Measurements from ENCODE around the gene CST9. TPM values are rescaled to one million over a fixed set of nuclear protein-coding genes. Genes with fewer than 3 reads are reported as not detected.
A peak's percentile ranks its signal among the peaks of the same experiment; 100 is the strongest.

CST9 gene
- total and polyA plus RNA-seq, 2 of the 13 experiments (the other 11 are each of a cell fraction or from before 2014, with no cell fraction given): 0.07 TPM; not detected in 1

DNA sequence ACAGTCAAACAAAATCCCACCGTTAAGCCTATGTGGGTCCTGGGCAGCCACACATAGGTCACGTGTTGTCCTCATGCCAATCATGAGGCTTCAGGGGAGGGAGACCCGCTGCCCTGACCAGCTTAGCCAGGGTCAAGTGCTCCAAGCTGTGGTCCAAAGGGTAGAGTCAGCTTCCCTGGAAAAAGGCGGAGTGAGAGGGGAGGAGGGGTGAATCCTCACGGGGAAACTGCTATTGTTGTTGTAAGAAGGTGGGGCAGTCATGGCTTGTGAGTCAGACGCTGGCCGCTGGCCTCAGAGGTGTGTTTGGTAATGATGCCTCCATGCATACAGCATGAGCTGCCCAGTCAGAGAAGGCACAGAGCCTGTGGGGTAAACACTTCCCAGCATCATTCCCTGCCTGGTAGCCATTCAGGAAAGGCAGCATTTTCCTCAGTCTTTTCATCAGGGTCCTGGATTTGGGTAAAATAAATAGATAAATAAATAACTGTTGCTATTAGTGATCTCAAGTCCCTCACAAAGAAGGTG is 23.4 kb upstream of the CST9 start (continued):
- TF ChIP-seq, protein P1, sequence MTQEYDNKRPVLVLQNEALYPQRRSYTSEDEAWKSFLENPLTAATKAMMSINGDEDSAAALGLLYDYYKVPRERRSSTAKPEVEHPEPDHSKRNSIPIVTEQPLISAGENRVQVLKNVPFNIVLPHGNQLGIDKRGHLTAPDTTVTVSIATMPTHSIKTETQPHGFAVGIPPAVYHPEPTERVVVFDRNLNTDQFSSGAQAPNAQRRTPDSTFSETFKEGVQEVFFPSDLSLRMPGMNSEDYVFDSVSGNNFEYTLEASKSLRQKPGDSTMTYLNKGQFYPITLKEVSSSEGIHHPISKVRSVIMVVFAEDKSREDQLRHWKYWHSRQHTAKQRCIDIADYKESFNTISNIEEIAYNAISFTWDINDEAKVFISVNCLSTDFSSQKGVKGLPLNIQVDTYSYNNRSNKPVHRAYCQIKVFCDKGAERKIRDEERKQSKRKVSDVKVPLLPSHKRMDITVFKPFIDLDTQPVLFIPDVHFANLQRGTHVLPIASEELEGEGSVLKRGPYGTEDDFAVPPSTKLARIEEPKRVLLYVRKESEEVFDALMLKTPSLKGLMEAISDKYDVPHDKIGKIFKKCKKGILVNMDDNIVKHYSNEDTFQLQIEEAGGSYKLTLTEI (CRISPR knock-in tag; conservative IDR thresholded peaks at IDR 0.05): no peak
- TF ChIP-seq DR1 (CRISPR knock-in tag; IDR thresholded peaks at IDR 0.05) (peak; percentile 10; the same call in 1 of the 2 replicates), ZBTB14 (CRISPR knock-in tag; IDR thresholded peaks at IDR 0.05) (no peak), CBX2 (IDR thresholded peaks at IDR 0.05; ENCODE audit: low read depth, low read length) (no peak), CBX2 (CRISPR knock-in tag; IDR thresholded peaks at IDR 0.05; ENCODE audit: low read depth) (no peak), ZNF703 (CRISPR knock-in tag; IDR thresholded peaks at IDR 0.05; ENCODE audit: borderline replicate concordance) (no peak), PRPF4 (IDR thresholded peaks at IDR 0.05; ENCODE audit: low read depth, low read length, poor library complexity, severe bottlenecking) (no peak), PCBP2 (optimal IDR thresholded peaks at IDR 0.05; ENCODE audit: low read depth, low read length, poor library complexity, severe bottlenecking) (no peak), KIAA2018 (CRISPR knock-in tag; IDR thresholded peaks at IDR 0.05; ENCODE audit: borderline replicate concordance) (no peak), GPN1 (CRISPR knock-in tag; IDR thresholded peaks at IDR 0.05; ENCODE audit: borderline replicate concordance) (no peak), RFX5 (IDR thresholded peaks at IDR 0.05; ENCODE audit: low read depth, low read length) (0 out of 2 replicates have a peak, but pooled peaks have one; percentile 17)
- TF ChIP-seq, protein P2, sequence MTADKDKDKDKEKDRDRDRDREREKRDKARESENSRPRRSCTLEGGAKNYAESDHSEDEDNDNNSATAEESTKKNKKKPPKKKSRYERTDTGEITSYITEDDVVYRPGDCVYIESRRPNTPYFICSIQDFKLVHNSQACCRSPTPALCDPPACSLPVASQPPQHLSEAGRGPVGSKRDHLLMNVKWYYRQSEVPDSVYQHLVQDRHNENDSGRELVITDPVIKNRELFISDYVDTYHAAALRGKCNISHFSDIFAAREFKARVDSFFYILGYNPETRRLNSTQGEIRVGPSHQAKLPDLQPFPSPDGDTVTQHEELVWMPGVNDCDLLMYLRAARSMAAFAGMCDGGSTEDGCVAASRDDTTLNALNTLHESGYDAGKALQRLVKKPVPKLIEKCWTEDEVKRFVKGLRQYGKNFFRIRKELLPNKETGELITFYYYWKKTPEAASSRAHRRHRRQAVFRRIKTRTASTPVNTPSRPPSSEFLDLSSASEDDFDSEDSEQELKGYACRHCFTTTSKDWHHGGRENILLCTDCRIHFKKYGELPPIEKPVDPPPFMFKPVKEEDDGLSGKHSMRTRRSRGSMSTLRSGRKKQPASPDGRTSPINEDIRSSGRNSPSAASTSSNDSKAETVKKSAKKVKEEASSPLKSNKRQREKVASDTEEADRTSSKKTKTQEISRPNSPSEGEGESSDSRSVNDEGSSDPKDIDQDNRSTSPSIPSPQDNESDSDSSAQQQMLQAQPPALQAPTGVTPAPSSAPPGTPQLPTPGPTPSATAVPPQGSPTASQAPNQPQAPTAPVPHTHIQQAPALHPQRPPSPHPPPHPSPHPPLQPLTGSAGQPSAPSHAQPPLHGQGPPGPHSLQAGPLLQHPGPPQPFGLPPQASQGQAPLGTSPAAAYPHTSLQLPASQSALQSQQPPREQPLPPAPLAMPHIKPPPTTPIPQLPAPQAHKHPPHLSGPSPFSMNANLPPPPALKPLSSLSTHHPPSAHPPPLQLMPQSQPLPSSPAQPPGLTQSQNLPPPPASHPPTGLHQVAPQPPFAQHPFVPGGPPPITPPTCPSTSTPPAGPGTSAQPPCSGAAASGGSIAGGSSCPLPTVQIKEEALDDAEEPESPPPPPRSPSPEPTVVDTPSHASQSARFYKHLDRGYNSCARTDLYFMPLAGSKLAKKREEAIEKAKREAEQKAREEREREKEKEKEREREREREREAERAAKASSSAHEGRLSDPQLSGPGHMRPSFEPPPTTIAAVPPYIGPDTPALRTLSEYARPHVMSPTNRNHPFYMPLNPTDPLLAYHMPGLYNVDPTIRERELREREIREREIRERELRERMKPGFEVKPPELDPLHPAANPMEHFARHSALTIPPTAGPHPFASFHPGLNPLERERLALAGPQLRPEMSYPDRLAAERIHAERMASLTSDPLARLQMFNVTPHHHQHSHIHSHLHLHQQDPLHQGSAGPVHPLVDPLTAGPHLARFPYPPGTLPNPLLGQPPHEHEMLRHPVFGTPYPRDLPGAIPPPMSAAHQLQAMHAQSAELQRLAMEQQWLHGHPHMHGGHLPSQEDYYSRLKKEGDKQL (CRISPR knock-in tag; IDR thresholded peaks at IDR 0.05; ENCODE audit: low read depth): peak; percentile 83; the same call in 1 of the 2 replicates

Data from HepG2 (cell line).